ENCODE data around the gene PPP2R2D. TPM values are rescaled to one million over a fixed set of nuclear protein-coding genes. Genes with fewer than 3 reads are reported as not detected.

PPP2R2D gene
- total RNA-seq, 1 donor from 2014 or later, result 47.0 TPM

GRCh38 chr10:131929122-131929845 is 28.5 kb downstream of the PPP2R2D start:
- DNase-seq (ENCODE audit: low spot score), result no peak

- DNase-seq (ENCODE audit: low spot score), result no peak
Observed at GRCh38 chr10:131930150-131930549, 29.3 kb downstream of the PPP2R2D start.

GRCh38 chr10:131930586-131931330 is 29.9 kb downstream of the PPP2R2D start:
- no peak for DNase-seq (ENCODE audit: low spot score)

GRCh38 chr10:131931981-131932380 is 31.2 kb downstream of the PPP2R2D start:
- no peak for DNase-seq (ENCODE audit: low spot score)

GRCh38 chr10:131933016-131933695 is 32.3 kb downstream of the PPP2R2D start:
- no peak for DNase-seq (ENCODE audit: low spot score)

- no peak for DNase-seq (ENCODE audit: low spot score)
Observed at GRCh38 chr10:131933696-131934086, 32.9 kb downstream of the PPP2R2D start.

GRCh38 chr10:131934769-131935168 is 34.0 kb downstream of the PPP2R2D start:
- DNase-seq (ENCODE audit: low spot score), result no peak

GRCh38 chr10:131935260-131935659 is 34.5 kb downstream of the PPP2R2D start:
- no peak for DNase-seq (ENCODE audit: low spot score)

- no peak for DNase-seq (ENCODE audit: low spot score)
Observed at GRCh38 chr10:131936294-131936693, 35.5 kb downstream of the PPP2R2D start.

- no peak for DNase-seq (ENCODE audit: low spot score)
Observed at GRCh38 chr10:131936736-131937135, 35.9 kb downstream of the PPP2R2D start.

- DNase-seq (ENCODE audit: low spot score), result no peak
Observed at GRCh38 chr10:131937836-131938235, 37.0 kb downstream of the PPP2R2D start.

GRCh38 chr10:131938681-131939080 is 37.9 kb downstream of the PPP2R2D start:
- DNase-seq (ENCODE audit: low spot score), result no peak

GRCh38 chr10:131942455-131942854 is 41.6 kb downstream of the PPP2R2D start:
- no peak for DNase-seq (ENCODE audit: low spot score)

GRCh38 chr10:131943021-131943814 is 42.4 kb downstream of the PPP2R2D start:
- no peak for DNase-seq (ENCODE audit: low spot score)

GRCh38 chr10:131944412-131944811 is 43.6 kb downstream of the PPP2R2D start:
- DNase-seq (ENCODE audit: low spot score), result no peak

GRCh38 chr10:131944976-131945695 is 44.3 kb downstream of the PPP2R2D start:
- no peak for DNase-seq (ENCODE audit: low spot score)

GRCh38 chr10:131946321-131946751 is 45.5 kb downstream of the PPP2R2D start:
- no peak for DNase-seq (ENCODE audit: low spot score)

- DNase-seq (ENCODE audit: low spot score), result no peak
Observed at GRCh38 chr10:131946880-131947279, 46.1 kb downstream of the PPP2R2D start.

GRCh38 chr10:131947631-131948347 is 47.0 kb downstream of the PPP2R2D start:
- no peak for DNase-seq (ENCODE audit: low spot score)

- no peak for DNase-seq (ENCODE audit: low spot score)
Observed at GRCh38 chr10:131948501-131948900, 47.7 kb downstream of the PPP2R2D start.

Data from ureter (tissue), 1 donor.